Activated CD8-positive, alpha-beta memory T cell treated with anti-CD3 and anti-CD28 coated beads, Interleukin-2, amount 50 U/mL, for 4 hours (primary cell): ENCODE results near the gene HIGD1B.
A peak's percentile ranks its signal among the peaks of the same experiment; 100 is the strongest.

ENCODE experiments used
- DNase-seq: peaks from one replicate; pipeline ENCODE4 v3.0.0-alpha.2; 2020

Gene HIGD1B

GRCh38 chr17:44840274-44840673 is 7.4 kb upstream of the HIGD1B start:
- DNase-seq = no peak

GRCh38 chr17:44840936-44841335 is 6.7 kb upstream of the HIGD1B start:
- DNase-seq = no peak

GRCh38 chr17:44842748-44843147 is 4.9 kb upstream of the HIGD1B start:
- DNase-seq = no peak

GRCh38 chr17:44844390-44844830 is 3.3 kb upstream of the HIGD1B start:
- no peak for DNase-seq

- no peak for DNase-seq
These were observed 1.5 kb upstream of the HIGD1B start for GRCh38 chr17:44846206-44846605.

GRCh38 chr17:44848257-44848795 is 643 bp downstream of the HIGD1B start:
- DNase-seq = no peak

- DNase-seq = no peak
These were observed 1.3 kb downstream of the HIGD1B start for GRCh38 chr17:44848961-44849489.

- DNase-seq = no peak
These were observed 2.3 kb downstream of the HIGD1B start for GRCh38 chr17:44850025-44850424.

- DNase-seq = no peak
These were observed 2.9 kb downstream of the HIGD1B start for GRCh38 chr17:44850612-44851011.

- DNase-seq = no peak
These were observed 6.5 kb downstream of the HIGD1B start for GRCh38 chr17:44854192-44854591.

GRCh38 chr17:44859701-44860100 is 12.0 kb downstream of the HIGD1B start:
- DNase-seq = no peak

- DNase-seq = no peak
These were observed 14.7 kb downstream of the HIGD1B start for GRCh38 chr17:44862278-44862914.

- no peak for DNase-seq
These were observed 15.6 kb downstream of the HIGD1B start for GRCh38 chr17:44863061-44863918.

GRCh38 chr17:44864831-44865230 is 17.1 kb downstream of the HIGD1B start:
- no peak for DNase-seq

GRCh38 chr17:44865231-44865660 is 17.6 kb downstream of the HIGD1B start:
- peak; percentile 64 for DNase-seq

- DNase-seq = no peak
These were observed 18.2 kb downstream of the HIGD1B start for GRCh38 chr17:44865931-44866330.

- no peak for DNase-seq
These were observed 20.2 kb downstream of the HIGD1B start for GRCh38 chr17:44867841-44868240.

GRCh38 chr17:44871556-44871955 is 23.9 kb downstream of the HIGD1B start:
- DNase-seq = no peak

GRCh38 chr17:44872131-44872768 is 24.6 kb downstream of the HIGD1B start:
- DNase-seq = no peak

- DNase-seq = no peak
These were observed 28.1 kb downstream of the HIGD1B start for GRCh38 chr17:44875761-44876160.

GRCh38 chr17:44877121-44877520 is 29.4 kb downstream of the HIGD1B start:
- DNase-seq = no peak

- no peak for DNase-seq
These were observed 31.0 kb downstream of the HIGD1B start for GRCh38 chr17:44878627-44879221.

GRCh38 chr17:44879376-44879775 is 31.7 kb downstream of the HIGD1B start:
- no peak for DNase-seq
